MM.1S (cell line): Measurements from ENCODE around the gene ACBD6.
A peak's percentile ranks its signal among the peaks of the same experiment; 100 is the strongest.

ENCODE experiments used
- DNase-seq: peaks from one replicate; pipeline ENCODE4 v3.0.0-alpha.2; 2015
- H2AFZ ChIP-seq: fragments of 300-600 bp; sonication (generic); 2 replicates; pipeline ENCODE4 v1.6.0; 2016; ENCODE audit warnings: antibody characterized with exemption, low read length
- H3F3A ChIP-seq: fragments of 300-600 bp; sonication (generic); 2 replicates; pipeline ENCODE4 v1.6.1; 2016; ENCODE audit warnings: mild to moderate bottlenecking, antibody characterized with exemption, low read length, moderate library complexity, mixed read lengths; ENCODE audit not compliant: insufficient read depth
- H3K27ac ChIP-seq: fragments of 300-600 bp; sonication (generic); 2 replicates; pipeline ENCODE4 v1.5.1; 2016; ENCODE audit warnings: mild to moderate bottlenecking, low read length
- H3K27me3 ChIP-seq: fragments of 300-600 bp; sonication (generic); replicated peaks from 2 replicates; pipeline ENCODE4 v1.6.0; 2016; ENCODE audit warnings: low read length; ENCODE audit not compliant: insufficient read depth
- H3K36me3 ChIP-seq: fragments of 300-600 bp; sonication (generic); replicated peaks from 2 replicates; pipeline ENCODE4 v1.6.1; 2016; ENCODE audit warnings: mild to moderate bottlenecking, low read length, mixed read lengths; ENCODE audit not compliant: insufficient read depth
- H3K4me1 ChIP-seq: fragments of 300-600 bp; sonication (generic); 2 replicates; pipeline ENCODE4 v1.6.1; 2016; ENCODE audit warnings: low read length, mixed read lengths
- H3K4me2 ChIP-seq: fragments of 300-600 bp; sonication (generic); 2 replicates; pipeline ENCODE4 v1.6.0; 2016; ENCODE audit warnings: low read depth, low read length
- H3K4me3 ChIP-seq: fragments of 300-600 bp; sonication (generic); 2 replicates; pipeline ENCODE4 v1.5.1; 2016; ENCODE audit warnings: low read length, mixed read lengths
- H3K79me2 ChIP-seq: fragments of 300-600 bp; sonication (generic); 2 replicates; pipeline ENCODE4 v1.6.1; 2016; ENCODE audit warnings: mixed run types, low read length, mixed read lengths
- H3K9ac ChIP-seq: fragments of 300-600 bp; sonication (generic); 2 replicates; pipeline ENCODE4 v1.6.1; 2016; ENCODE audit warnings: low read length, mixed read lengths
- H3K9me2 ChIP-seq: fragments of 300-600 bp; sonication (generic); replicated peaks from 2 replicates; pipeline ENCODE4 v1.6.1; 2016; ENCODE audit warnings: mild to moderate bottlenecking, low read length, mixed read lengths; ENCODE audit not compliant: insufficient read depth
- H3K9me3 ChIP-seq: fragments of 300-600 bp; sonication (generic); replicated peaks from 2 replicates; pipeline ENCODE4 v1.6.1; 2016; ENCODE audit warnings: mild to moderate bottlenecking, low read length, mixed read lengths; ENCODE audit not compliant: insufficient read depth
- H4K20me1 ChIP-seq: fragments of 300-600 bp; sonication (generic); 2 replicates; pipeline ENCODE4 v1.6.1; 2016; ENCODE audit warnings: mild to moderate bottlenecking, low read length, moderate library complexity, mixed read lengths; ENCODE audit not compliant: insufficient read depth
- CTCF ChIP-seq: fragments of 300-600 bp; sonication (generic); IDR thresholded peaks from 2 replicates; pipeline ENCODE4 v1.5.1; 2016; ENCODE audit warnings: antibody characterized with exemption, low read length, mixed read lengths
- EZH2 ChIP-seq: fragments of 300-600 bp; sonication (generic); optimal IDR thresholded peaks from 2 replicates; pipeline ENCODE3; 2017; ENCODE audit warnings: low read depth, mild to moderate bottlenecking, antibody characterized with exemption, low read length, mixed read lengths
- EZH2phosphoT487 ChIP-seq: fragments of 300-600 bp; sonication (generic); IDR thresholded peaks from 2 replicates; pipeline ENCODE4 v1.6.1; 2018; ENCODE audit warnings: antibody characterized with exemption, low read length

The ACBD6 gene

GRCh38 chr1:180534214-180534613 is 31.8 kb upstream of the ACBD6 start:
- TF ChIP-seq EZH2: no peak
- TF ChIP-seq CTCF: no peak
- TF ChIP-seq EZH2phosphoT487: no peak
- no peaks in the 10 kb centered on the region for H3K27me3 ChIP-seq
- no peaks in the 10 kb centered on the region for H3K4me1 ChIP-seq
- H4K20me1 ChIP-seq: no peaks in the 10 kb centered on the region
- no peaks in the 10 kb centered on the region for H3K9me2 ChIP-seq
- peak overlapping the region; percentile 62; the same call in 1 of the 2 replicates for H2AFZ ChIP-seq
- no peak overlapping the region for H3K4me3 ChIP-seq
- no peaks in the 10 kb centered on the region for H3F3A ChIP-seq
- no peaks in the 10 kb centered on the region for H3K9me3 ChIP-seq
- no peak overlapping the region for H3K4me2 ChIP-seq
- no peaks in the 10 kb centered on the region for H3K36me3 ChIP-seq
- H3K79me2 ChIP-seq: no peaks in the 10 kb centered on the region
- no peak overlapping the region for H3K27ac ChIP-seq
- DNase-seq: no peak
- no peak overlapping the region for H3K9ac ChIP-seq

GRCh38 chr1:180533266-180533987 is 31.1 kb upstream of the ACBD6 start:
- Histone ChIP-seq H3K9ac (no peak overlapping the region), H3K27me3 (no peaks in the 10 kb centered on the region)

GRCh38 chr1:180532854-180533253 is 30.5 kb upstream of the ACBD6 start:
- H3K4me1 ChIP-seq: no peaks in the 10 kb centered on the region
- TF ChIP-seq EZH2phosphoT487 (no peak), EZH2 (no peak), CTCF (no peak)
- no peak overlapping the region for H3K27ac ChIP-seq
- H3K9me3 ChIP-seq: no peaks in the 10 kb centered on the region
- no peaks in the 10 kb centered on the region for H3K9me2 ChIP-seq
- no peaks in the 10 kb centered on the region for H3K36me3 ChIP-seq
- H3K9ac ChIP-seq: no peak overlapping the region
- no peaks in the 10 kb centered on the region for H4K20me1 ChIP-seq
- no peak overlapping the region for H3K4me3 ChIP-seq
- DNase-seq: no peak
- H3K27me3 ChIP-seq: no peaks in the 10 kb centered on the region
- H2AFZ ChIP-seq: peak overlapping the region; percentile 13; the same call in 1 of the 2 replicates
- no peak overlapping the region for H3K4me2 ChIP-seq
- no peaks in the 10 kb centered on the region for H3K79me2 ChIP-seq
- no peaks in the 10 kb centered on the region for H3F3A ChIP-seq

More at GRCh38 chr1:180533266-180533987, 31.1 kb upstream of the ACBD6 start:
- H3K4me1 ChIP-seq: no peaks in the 10 kb centered on the region
- H2AFZ ChIP-seq: peak overlapping the region; percentile 62
- TF ChIP-seq EZH2phosphoT487: no peak
- TF ChIP-seq CTCF: peak; percentile 99
- no peak for TF ChIP-seq EZH2
- H3K4me2 ChIP-seq: no peak overlapping the region; the same call in 1 of the 2 replicates
- H4K20me1 ChIP-seq: no peaks in the 10 kb centered on the region
- H3K9me2 ChIP-seq: no peaks in the 10 kb centered on the region
- H3F3A ChIP-seq: no peaks in the 10 kb centered on the region
- H3K4me3 ChIP-seq: no peak overlapping the region
- no peaks in the 10 kb centered on the region for H3K9me3 ChIP-seq
- no peak overlapping the region for H3K27ac ChIP-seq
- H3K79me2 ChIP-seq: no peaks in the 10 kb centered on the region
- DNase-seq: peak; percentile 75
- H3K36me3 ChIP-seq: no peaks in the 10 kb centered on the region
